ENCODE data around the gene SLC15A3. TPM values are rescaled to one million over a fixed set of nuclear protein-coding genes. Genes with fewer than 3 reads are reported as not detected.
A peak's percentile ranks its signal among the peaks of the same experiment; 100 is the strongest.

Gene SLC15A3
- total and polyA plus RNA-seq, 2 donors from 2014 or later = 26.6 to 27.0 TPM

DNA sequence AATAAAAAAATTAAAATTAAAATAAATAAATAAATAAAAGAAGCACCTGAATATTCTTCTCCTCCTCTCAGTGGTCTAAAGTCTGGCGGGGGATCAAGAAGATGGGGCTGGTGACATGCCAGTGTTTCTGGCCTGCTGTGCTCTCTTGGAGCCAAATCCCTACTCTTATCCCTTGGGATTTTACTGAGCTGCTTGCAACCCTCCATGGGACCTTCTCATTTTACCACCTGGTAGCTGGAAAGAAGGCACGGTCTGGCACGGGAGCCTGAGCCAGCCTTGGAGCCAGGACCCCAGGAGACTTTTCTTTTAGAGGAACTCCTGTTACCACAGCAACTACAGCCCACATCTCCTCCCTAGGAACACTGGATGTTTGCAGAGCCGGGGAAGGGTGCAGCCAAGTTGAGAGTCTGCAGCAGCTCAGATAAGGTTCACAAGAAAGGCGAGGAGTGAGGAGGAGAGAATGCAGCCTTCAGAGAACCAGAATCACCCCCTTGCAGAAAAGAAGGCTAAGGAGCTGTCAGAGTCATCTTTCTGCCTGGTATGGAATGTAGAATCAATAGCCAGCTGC is 41.0 kb upstream of the SLC15A3 start:
- H3K9ac ChIP-seq (ENCODE audit: low read length in 3 of 3) = no peak overlapping the region
- H3K4me3 ChIP-seq (ENCODE audit: low read length in 3 of 3) = no peak overlapping the region
- H3K27me3 ChIP-seq (ENCODE audit: control insufficient read depth, insufficient read depth, low read length) = no peaks in the 10 kb centered on the region
- peaks cover 0 to 10% (median 8%) of the 10 kb centered on the region in 3 donors for H3K4me1 ChIP-seq (ENCODE audit: control insufficient read depth in 2 of 3, insufficient read depth in 2 of 3, low read depth in 1 of 3, low read length in 3 of 3)
- FAIRE-seq (no peak), DNase-seq (peak in 4 of 5 donors; percentile 55 to 76 (median 68))
- H3K9me3 ChIP-seq (ENCODE audit: control insufficient read depth in 2 of 3, insufficient read depth in 1 of 3, low read length in 3 of 3) = no peaks in the 10 kb centered on the region
- intact Hi-C loops (cut with DNase I) = no loop called here
- H3K36me3 ChIP-seq (ENCODE audit: control insufficient read depth in 2 of 3, insufficient read depth in 3 of 3, low read length in 3 of 3) = no peaks in the 10 kb centered on the region
- TF ChIP-seq, protein P1, sequence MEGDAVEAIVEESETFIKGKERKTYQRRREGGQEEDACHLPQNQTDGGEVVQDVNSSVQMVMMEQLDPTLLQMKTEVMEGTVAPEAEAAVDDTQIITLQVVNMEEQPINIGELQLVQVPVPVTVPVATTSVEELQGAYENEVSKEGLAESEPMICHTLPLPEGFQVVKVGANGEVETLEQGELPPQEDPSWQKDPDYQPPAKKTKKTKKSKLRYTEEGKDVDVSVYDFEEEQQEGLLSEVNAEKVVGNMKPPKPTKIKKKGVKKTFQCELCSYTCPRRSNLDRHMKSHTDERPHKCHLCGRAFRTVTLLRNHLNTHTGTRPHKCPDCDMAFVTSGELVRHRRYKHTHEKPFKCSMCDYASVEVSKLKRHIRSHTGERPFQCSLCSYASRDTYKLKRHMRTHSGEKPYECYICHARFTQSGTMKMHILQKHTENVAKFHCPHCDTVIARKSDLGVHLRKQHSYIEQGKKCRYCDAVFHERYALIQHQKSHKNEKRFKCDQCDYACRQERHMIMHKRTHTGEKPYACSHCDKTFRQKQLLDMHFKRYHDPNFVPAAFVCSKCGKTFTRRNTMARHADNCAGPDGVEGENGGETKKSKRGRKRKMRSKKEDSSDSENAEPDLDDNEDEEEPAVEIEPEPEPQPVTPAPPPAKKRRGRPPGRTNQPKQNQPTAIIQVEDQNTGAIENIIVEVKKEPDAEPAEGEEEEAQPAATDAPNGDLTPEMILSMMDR (IDR thresholded peaks at IDR 0.05; ENCODE audit: borderline replicate concordance, extremely low read depth, insufficient read depth) = no peak
- H3K27ac ChIP-seq (ENCODE audit: low read depth in 2 of 2, low read length in 2 of 2) = no peak overlapping the region

DNA sequence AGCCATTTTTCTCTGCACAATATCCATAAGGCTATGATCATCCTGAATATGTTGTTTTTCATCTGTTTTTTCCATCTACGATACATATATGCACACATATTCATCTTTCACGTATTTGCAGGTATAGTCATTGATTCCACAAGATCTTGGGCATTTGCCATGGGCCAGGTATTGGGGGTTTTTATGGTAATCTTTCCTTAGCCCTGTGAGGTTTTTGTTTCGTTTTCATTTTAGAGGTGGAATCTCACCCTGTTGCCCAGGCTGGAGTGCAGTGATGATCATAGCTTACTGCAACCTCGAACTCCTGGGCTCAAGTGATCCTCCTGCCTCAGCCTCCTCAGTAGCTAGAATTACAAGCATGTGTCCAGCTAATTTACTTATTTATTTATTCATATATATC is 39.5 kb upstream of the SLC15A3 start:
- no peaks in the 10 kb centered on the region for H3K36me3 ChIP-seq (ENCODE audit: control insufficient read depth in 2 of 3, insufficient read depth in 3 of 3, low read length in 3 of 3)
- H3K4me1 ChIP-seq (ENCODE audit: control insufficient read depth in 2 of 3, insufficient read depth in 2 of 3, low read depth in 1 of 3, low read length in 3 of 3) = peaks cover 0 to 7% (median 7%) of the 10 kb centered on the region in 3 donors
- no peaks in the 10 kb centered on the region for H3K27me3 ChIP-seq (ENCODE audit: control insufficient read depth, insufficient read depth, low read length)
- H3K27ac ChIP-seq (ENCODE audit: low read depth in 2 of 2, low read length in 2 of 2) = no peak overlapping the region
- TF ChIP-seq, protein P1 (IDR thresholded peaks at IDR 0.05; ENCODE audit: borderline replicate concordance, extremely low read depth, insufficient read depth) = no peak
- DNase-seq = no peak
- no peak for FAIRE-seq
- no peak overlapping the region for H3K4me3 ChIP-seq (ENCODE audit: low read length in 3 of 3)
- H3K9ac ChIP-seq (ENCODE audit: low read length in 3 of 3) = no peak overlapping the region
- intact Hi-C loops (cut with DNase I) = no loop called here
- no peaks in the 10 kb centered on the region for H3K9me3 ChIP-seq (ENCODE audit: control insufficient read depth in 2 of 3, insufficient read depth in 1 of 3, low read length in 3 of 3)

DNA sequence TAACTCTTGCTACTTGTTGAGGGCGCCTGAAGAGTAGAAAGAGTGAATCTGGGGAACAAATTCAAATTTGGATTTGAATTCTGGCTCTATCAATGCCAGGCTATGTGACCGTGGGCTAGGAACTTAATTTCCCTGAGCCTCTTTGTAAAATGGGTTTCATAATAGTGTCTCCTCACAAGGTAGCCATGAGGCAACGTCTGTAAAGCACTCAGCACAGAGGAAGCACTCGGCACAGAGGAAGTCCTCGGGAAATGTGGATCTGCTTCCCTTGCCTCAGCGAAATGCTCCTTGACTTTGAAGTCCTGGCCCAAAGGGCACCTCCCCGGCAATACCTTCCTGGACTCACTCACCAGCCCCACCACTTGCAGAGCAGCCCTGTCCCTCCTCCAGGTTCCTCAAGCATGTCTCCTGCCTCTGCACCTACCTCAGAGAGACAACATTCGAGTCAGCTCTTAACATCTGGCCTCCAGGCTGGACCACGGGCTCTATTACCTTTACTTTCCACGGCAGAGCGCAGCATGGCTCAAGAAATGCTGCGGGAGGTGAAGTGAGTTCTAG is 37.2 kb upstream of the SLC15A3 start:
- intact Hi-C loops (cut with DNase I) = no loop called here
- no peak overlapping the region for H3K27ac ChIP-seq (ENCODE audit: low read depth in 2 of 2, low read length in 2 of 2)
- no peaks in the 10 kb centered on the region for H3K36me3 ChIP-seq (ENCODE audit: control insufficient read depth in 2 of 3, insufficient read depth in 3 of 3, low read length in 3 of 3)
- H3K4me3 ChIP-seq (ENCODE audit: low read length in 3 of 3) = no peak overlapping the region
- TF ChIP-seq, protein P1 (IDR thresholded peaks at IDR 0.05; ENCODE audit: borderline replicate concordance, extremely low read depth, insufficient read depth) = no peak
- H3K27me3 ChIP-seq (ENCODE audit: control insufficient read depth, insufficient read depth, low read length) = no peaks in the 10 kb centered on the region
- no peaks in the 10 kb centered on the region for H3K4me1 ChIP-seq (ENCODE audit: control insufficient read depth in 2 of 3, insufficient read depth in 2 of 3, low read depth in 1 of 3, low read length in 3 of 3)
- H3K9ac ChIP-seq (ENCODE audit: low read length in 3 of 3) = no peak overlapping the region
- no peaks in the 10 kb centered on the region for H3K9me3 ChIP-seq (ENCODE audit: control insufficient read depth in 2 of 3, insufficient read depth in 1 of 3, low read length in 3 of 3)
- FAIRE-seq = no peak
- DNase-seq = peak in 1 of 5 donors; percentile 25

All from kidney (tissue), 14 donors.